ENCODE measurements around the gene ADSS2. TPM values are rescaled to one million over a fixed set of nuclear protein-coding genes. Genes with fewer than 3 reads are reported as not detected.

ADSS2 gene
- total and polyA plus RNA-seq, 2 experiments from 2014 or later: 55.1 to 101 TPM

GRCh38 chr1:244412176-244412575, 39.5 kb downstream of the ADSS2 start (continued):
- no peak for TF ChIP-seq ZNF114 (CRISPR knock-in tag; IDR thresholded peaks at IDR 0.05)
- TF ChIP-seq CREB1 (CRISPR knock-in tag; IDR thresholded peaks at IDR 0.05; ENCODE audit: low read depth): no peak
- no peak for TF ChIP-seq ETS1 (IDR thresholded peaks at IDR 0.05)

GRCh38 chr1:244409701-244410100, 42.0 kb downstream of the ADSS2 start:
- peak overlapping the region; percentile 85; the same call in 1 of the 2 replicates for H3K27ac Mint-ChIP-seq
- H3K36me3 Mint-ChIP-seq (ENCODE audit: low read depth): peaks cover 62% of the 10 kb centered on the region
- no peak for ATAC-seq

More at GRCh38 chr1:244409701-244410100, 42.0 kb downstream of the ADSS2 start:
- no peak overlapping the region for H3K27ac ChIP-seq (ENCODE audit: low read depth)
- no peak overlapping the region for H3K4me3 ChIP-seq
- no peaks in the 10 kb centered on the region for H4K20me1 ChIP-seq (replicated peaks; ENCODE audit: insufficient read depth)
- no peaks in the 10 kb centered on the region for H3K9me2 ChIP-seq (ENCODE audit: insufficient read depth)
- no peaks in the 10 kb centered on the region for H3K4me1 ChIP-seq (ENCODE audit: insufficient read depth)
- H3K27me3 Mint-ChIP-seq (ENCODE audit: insufficient read depth, low read depth, poor library complexity): no peaks in the 10 kb centered on the region
- no peaks in the 10 kb centered on the region for H3F3A ChIP-seq (replicated peaks; ENCODE audit: low read depth)
- H3K27me3 ChIP-seq (ENCODE audit: insufficient read depth): no peaks in the 10 kb centered on the region
- no peak overlapping the region for H3K4me3 Mint-ChIP-seq
- no peak for DNase-seq (ENCODE audit: low spot score)
- peaks cover 45% of the 10 kb centered on the region for H3K36me3 ChIP-seq (ENCODE audit: insufficient read depth)
- no peak overlapping the region for H3K4me2 ChIP-seq
- no peaks in the 10 kb centered on the region for H3K79me2 ChIP-seq (replicated peaks; ENCODE audit: insufficient read depth)
- no peaks in the 10 kb centered on the region for H3K9me3 Mint-ChIP-seq
- no peak overlapping the region for H2AFZ ChIP-seq
- no peak for TF ChIP-seq ETS1 (IDR thresholded peaks at IDR 0.05)
- no peak for TF ChIP-seq POLR2AphosphoS5 (IDR thresholded peaks at IDR 0.05; ENCODE audit: low read depth)
- TF ChIP-seq ZNF331 (CRISPR knock-in tag; IDR thresholded peaks at IDR 0.05; ENCODE audit: low read depth): no peak
- TF ChIP-seq NANOG (IDR thresholded peaks at IDR 0.05; ENCODE audit: borderline replicate concordance): no peak
- TF ChIP-seq ZNF114 (CRISPR knock-in tag; IDR thresholded peaks at IDR 0.05): no peak
- no peak for TF ChIP-seq CTCF (conservative IDR thresholded peaks at IDR 0.05; ENCODE audit: low read depth in 2 of 2)
- no peak for TF ChIP-seq ZNF462 (CRISPR knock-in tag; IDR thresholded peaks at IDR 0.05)
- TF ChIP-seq CREB1 (CRISPR knock-in tag; IDR thresholded peaks at IDR 0.05; ENCODE audit: low read depth): no peak
- peaks cover 19% of the 10 kb centered on the region for H3K4me1 Mint-ChIP-seq

Measured in GM23338 (cell line).